Bronchus fibroblast of lung (primary cell): ENCODE results near the gene CTNNBL1. TPM values are rescaled to one million over a fixed set of nuclear protein-coding genes. Genes with fewer than 3 reads are reported as not detected.

ENCODE experiments used
- total RNA-seq: library from RNA; depleted of rRNA; stranded (reverse); fragments of >200 nt; gene quantifications from 2 replicates; pipeline ENCODE4 v1.2.3, GENCODE V29; 2015

CTNNBL1 gene
- total RNA-seq: 26.1 and 33.7 TPM in 2 replicates

DNA sequence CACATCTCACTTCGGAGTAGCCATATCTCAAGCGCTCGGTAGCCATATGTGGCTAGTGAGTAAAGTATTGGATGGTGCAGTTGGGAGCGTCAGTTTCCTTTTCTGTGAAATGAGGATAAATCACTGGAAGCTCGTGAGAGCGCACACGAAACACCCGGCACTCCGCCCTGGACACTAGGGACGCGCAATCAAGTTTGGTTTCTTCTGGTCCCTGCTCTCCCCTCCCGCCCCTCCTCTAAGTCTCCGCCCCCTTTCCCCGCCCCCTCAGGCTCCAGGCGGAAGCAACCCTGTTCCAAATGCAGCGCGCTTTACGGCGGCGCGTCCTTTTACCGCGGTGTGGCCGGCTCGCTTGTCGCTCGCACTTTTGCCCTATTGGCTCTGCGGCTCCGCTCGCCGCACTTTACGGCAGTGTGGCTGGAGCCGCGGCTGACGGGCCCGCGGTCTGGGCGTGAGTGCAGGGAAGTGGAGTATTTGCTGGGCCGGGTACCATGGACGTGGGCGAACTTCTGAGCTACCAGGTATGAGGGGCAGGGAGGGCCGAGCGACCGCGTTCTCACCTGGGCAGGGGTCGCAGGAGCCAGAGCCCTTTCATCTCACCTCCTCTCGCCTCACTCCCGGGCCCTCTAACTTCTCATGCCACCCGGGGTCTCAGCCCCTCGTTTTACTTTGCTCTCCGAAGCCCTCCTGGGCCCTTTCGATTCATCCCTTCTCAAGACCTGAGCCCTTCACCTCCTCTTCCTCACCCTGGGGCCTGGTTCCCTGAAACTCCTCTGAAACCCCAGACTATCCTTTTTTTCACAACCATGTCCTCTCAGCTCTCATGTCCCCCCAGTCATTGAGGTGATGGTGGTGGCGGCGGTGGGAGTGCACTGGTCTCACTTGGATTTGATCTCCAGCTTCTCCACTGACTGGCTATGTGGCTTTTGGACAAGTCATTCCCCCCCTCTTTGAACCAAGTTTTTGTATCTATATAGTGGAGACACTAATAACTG is at the start of gene CTNNBL1:
Gene CTNNBL1 (plus strand): TSS at position 396 of the 992 bp plus-strand sequence. CDS start 93 bp downstream, at position 489.

DNA sequence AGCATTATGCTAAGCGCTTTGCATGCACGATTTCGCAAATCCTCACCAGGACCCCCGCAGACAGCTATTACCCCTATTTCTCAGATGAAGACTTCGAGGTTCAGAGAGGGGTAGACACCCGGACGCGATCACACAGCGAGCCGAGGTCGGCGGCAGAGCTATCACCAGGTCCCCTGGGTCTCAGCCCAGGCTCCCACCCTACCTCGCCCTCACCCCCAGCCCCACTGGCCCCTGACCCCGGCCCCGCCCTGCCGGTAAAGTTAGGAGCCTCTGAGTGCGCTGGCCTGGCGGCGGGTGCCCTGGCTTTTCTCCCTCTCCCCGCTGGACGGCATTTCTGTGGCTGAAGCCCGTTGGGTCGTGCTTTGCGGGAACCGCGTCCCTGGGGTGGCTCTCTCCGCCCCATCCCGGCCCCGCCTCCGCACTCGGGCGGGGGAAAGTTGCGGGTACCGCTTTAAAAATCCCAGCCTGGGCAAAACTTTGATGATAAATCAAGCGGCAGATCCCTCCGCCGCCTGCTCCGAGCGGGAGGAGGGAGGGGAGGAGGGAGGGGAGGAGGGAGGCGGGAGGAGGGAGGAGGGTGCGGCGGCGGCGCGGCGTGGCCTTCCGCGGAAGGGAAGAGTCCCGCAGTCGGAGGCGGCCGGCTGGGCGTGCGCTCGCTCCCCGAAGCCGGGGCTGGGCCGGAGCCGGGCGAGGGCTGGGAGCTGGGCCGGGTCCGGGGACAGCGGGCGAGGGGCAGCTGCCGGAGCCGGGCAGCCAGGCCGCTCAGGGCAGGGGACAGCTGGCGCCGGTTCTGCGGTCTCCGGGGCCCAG is 208.9 kb downstream of the CTNNBL1 start, which contains the start of gene VSTM2L:
Gene VSTM2L (plus strand): TSS at position 624 of the 810 bp plus-strand sequence. CDS start 224 bp downstream, outside the sequence.

Other genes starting within 250 kb of the CTNNBL1 start
- 32.0 and 41.7 TPM in 2 replicates for gene NNAT, start 172.8 kb upstream of the CTNNBL1 start, total RNA-seq
- gene BLCAP, start 166.2 kb upstream of the CTNNBL1 start, total RNA-seq: 22.2 and 23.2 TPM in 2 replicates
- gene VSTM2L, start 209.1 kb downstream of the CTNNBL1 start, total RNA-seq: 1.5 and 3.0 TPM in 2 replicates